IPS-18a (cell line): ENCODE measurements around the gene PITPNC1.
"Not testable (repeated sequence)": the region's sequence is repeated elsewhere in the genome, so short reads cannot be mapped to it uniquely, and the experiment has no call there.

Experiments
- H3K27ac ChIP-seq: one replicate; pipeline ENCODE4 v1.5.1; 2013; ENCODE audit warnings: low read length
- H3K27me3 ChIP-seq: one replicate; pipeline ENCODE4 v1.6.1; 2013; ENCODE audit warnings: mild to moderate bottlenecking, low read length; ENCODE audit not compliant: control insufficient read depth, insufficient read depth
- H3K36me3 ChIP-seq: one replicate; pipeline ENCODE4 v1.6.1; 2013; ENCODE audit warnings: low read depth, low read length; ENCODE audit not compliant: control insufficient read depth
- H3K4me1 ChIP-seq: one replicate; pipeline ENCODE4 v1.6.1; 2013; ENCODE audit warnings: low read depth, low read length; ENCODE audit not compliant: control insufficient read depth
- H3K4me3 ChIP-seq: one replicate; pipeline ENCODE4 v1.5.1; 2013; ENCODE audit warnings: low read length
- H3K9ac ChIP-seq: one replicate; pipeline ENCODE4 v1.6.1; 2013; ENCODE audit warnings: mild to moderate bottlenecking, low read length, moderate library complexity
- H3K9me3 ChIP-seq: one replicate; pipeline ENCODE4 v1.6.1; 2013; ENCODE audit warnings: low read depth, low read length; ENCODE audit not compliant: control insufficient read depth

The PITPNC1 gene

GRCh38 chr17:67376737-67377487 is at the start of gene PITPNC1:
Gene PITPNC1 (plus strand): TSS chr17:67377281.
- Histone ChIP-seq H3K36me3 (no peaks in the 10 kb centered on the region), H3K9ac (peak within 1 kb of the TSS; percentile 84), H3K4me1 (peaks cover 22% of the 10 kb centered on the region), H3K4me3 (peak within 1 kb of the TSS; percentile 92), H3K9me3 (no peaks in the 10 kb centered on the region), H3K27ac (peak within 1 kb of the TSS; percentile 84), H3K27me3 (peaks cover 6% of the 10 kb centered on the region)

GRCh38 chr17:67328026-67328425 is 49.1 kb upstream of the PITPNC1 start:
- Histone ChIP-seq H3K36me3 (no peaks in the 10 kb centered on the region), H3K9me3 (no peaks in the 10 kb centered on the region), H3K9ac (no peak overlapping the region), H3K4me3 (no peak overlapping the region), H3K27me3 (no peaks in the 10 kb centered on the region), H3K27ac (no peak overlapping the region), H3K4me1 (no peaks in the 10 kb centered on the region)

- H3K4me1 ChIP-seq, H3K4me3 ChIP-seq, H3K9ac ChIP-seq, H3K36me3 ChIP-seq, H3K27ac ChIP-seq, H3K27me3 ChIP-seq, H3K9me3 ChIP-seq: not testable (repeated sequence)
These were observed 45.5 kb upstream of the PITPNC1 start for GRCh38 chr17:67331381-67332161.

GRCh38 chr17:67332162-67332508 is 44.9 kb upstream of the PITPNC1 start:
- not testable (repeated sequence) for H3K9ac ChIP-seq, H3K4me3 ChIP-seq, H3K9me3 ChIP-seq, H3K4me1 ChIP-seq, H3K27me3 ChIP-seq, H3K27ac ChIP-seq, H3K36me3 ChIP-seq

GRCh38 chr17:67335245-67335835 is 41.7 kb upstream of the PITPNC1 start:
- peaks cover 8% of the 10 kb centered on the region for H3K36me3 ChIP-seq
- no peak overlapping the region for H3K27ac ChIP-seq

GRCh38 chr17:67336859-67337258 is 40.2 kb upstream of the PITPNC1 start:
- H3K9me3 ChIP-seq: no peaks in the 10 kb centered on the region

More at GRCh38 chr17:67335245-67335835, 41.7 kb upstream of the PITPNC1 start:
- H3K4me1 ChIP-seq: no peaks in the 10 kb centered on the region
- no peaks in the 10 kb centered on the region for H3K9me3 ChIP-seq
- H3K27me3 ChIP-seq: no peaks in the 10 kb centered on the region
- no peak overlapping the region for H3K4me3 ChIP-seq
- no peak overlapping the region for H3K9ac ChIP-seq

GRCh38 chr17:67338353-67338752 is 38.7 kb upstream of the PITPNC1 start:
- H3K4me3 ChIP-seq, H3K27me3 ChIP-seq, H3K27ac ChIP-seq, H3K4me1 ChIP-seq, H3K9me3 ChIP-seq, H3K9ac ChIP-seq: not testable (repeated sequence)
- peaks cover 33% of the 10 kb centered on the region for H3K36me3 ChIP-seq

More at GRCh38 chr17:67336859-67337258, 40.2 kb upstream of the PITPNC1 start:
- no peak overlapping the region for H3K27ac ChIP-seq
- peaks cover 23% of the 10 kb centered on the region for H3K36me3 ChIP-seq
- H3K4me1 ChIP-seq: no peaks in the 10 kb centered on the region
- H3K4me3 ChIP-seq: no peak overlapping the region
- no peaks in the 10 kb centered on the region for H3K27me3 ChIP-seq
- H3K9ac ChIP-seq: no peak overlapping the region

GRCh38 chr17:67343237-67343636 is 33.8 kb upstream of the PITPNC1 start:
- Histone ChIP-seq H3K36me3 (peaks cover 73% of the 10 kb centered on the region), H3K4me1 (no peaks in the 10 kb centered on the region), H3K4me3 (no peak overlapping the region), H3K9me3 (no peaks in the 10 kb centered on the region), H3K27me3 (no peaks in the 10 kb centered on the region), H3K27ac (no peak overlapping the region), H3K9ac (no peak overlapping the region)

- no peaks in the 10 kb centered on the region for H3K27me3 ChIP-seq
- H3K4me1 ChIP-seq: no peaks in the 10 kb centered on the region
- H3K36me3 ChIP-seq: peaks cover 79% of the 10 kb centered on the region
- H3K27ac ChIP-seq: no peak overlapping the region
- no peaks in the 10 kb centered on the region for H3K9me3 ChIP-seq
- no peak overlapping the region for H3K9ac ChIP-seq
- no peak overlapping the region for H3K4me3 ChIP-seq
These were observed 29.3 kb upstream of the PITPNC1 start for GRCh38 chr17:67347826-67348225.

- no peaks in the 10 kb centered on the region for H3K9me3 ChIP-seq
- peaks cover 7% of the 10 kb centered on the region for H3K4me1 ChIP-seq
- H3K36me3 ChIP-seq: peaks cover 81% of the 10 kb centered on the region
- no peaks in the 10 kb centered on the region for H3K27me3 ChIP-seq
- H3K4me3 ChIP-seq: no peak overlapping the region
- H3K27ac ChIP-seq: no peak overlapping the region
- H3K9ac ChIP-seq: no peak overlapping the region
These were observed 27.7 kb upstream of the PITPNC1 start for GRCh38 chr17:67349420-67349819.

- Histone ChIP-seq H3K9me3 (no peaks in the 10 kb centered on the region), H3K36me3 (peaks cover 78% of the 10 kb centered on the region), H3K9ac (no peak overlapping the region), H3K27ac (no peak overlapping the region), H3K4me1 (peaks cover 8% of the 10 kb centered on the region), H3K4me3 (no peak overlapping the region), H3K27me3 (no peaks in the 10 kb centered on the region)
These were observed 23.9 kb upstream of the PITPNC1 start for GRCh38 chr17:67353161-67353560.
